Endothelial cell of hepatic sinusoid (primary cell): ENCODE measurements around the gene SH3BP4.
"Not testable (repeated sequence)": the region's sequence is repeated elsewhere in the genome, so short reads cannot be mapped to it uniquely, and the experiment has no call there.

ENCODE experiments used
- in situ Hi-C: cut with HindIII; loops from 2 replicates; pipeline ENCODE4 v1.10.0; 2017; ENCODE audit warnings: low sequenced_read_pairs

SH3BP4 gene

GRCh38 chr2:235050980-235051351 lies 99.1 kb downstream of the SH3BP4 start:
- in situ Hi-C loops: no loop called here

- in situ Hi-C loops: no loop called here
These were observed 99.8 kb downstream of the SH3BP4 start for GRCh38 chr2:235051436-235052260.

GRCh38 chr2:235052514-235053354 lies 100.9 kb downstream of the SH3BP4 start:
- in situ Hi-C loops: no loop called here

GRCh38 chr2:235053651-235054050 lies 101.8 kb downstream of the SH3BP4 start:
- in situ Hi-C loops: no loop called here

- in situ Hi-C loops: no loop called here
These were observed 102.7 kb downstream of the SH3BP4 start for GRCh38 chr2:235054475-235054874.

GRCh38 chr2:235054919-235055318 lies 103.1 kb downstream of the SH3BP4 start:
- in situ Hi-C loops: no loop called here

- in situ Hi-C loops: no loop called here
These were observed 104.2 kb downstream of the SH3BP4 start for GRCh38 chr2:235055891-235056516.

- in situ Hi-C loops: no loop called here
These were observed 105.0 kb downstream of the SH3BP4 start for GRCh38 chr2:235056768-235057167.

- in situ Hi-C loops: not testable (repeated sequence)
These were observed 105.8 kb downstream of the SH3BP4 start for GRCh38 chr2:235057616-235058015.

- in situ Hi-C loops: no loop called here
These were observed 107.3 kb downstream of the SH3BP4 start for GRCh38 chr2:235059161-235059560.

GRCh38 chr2:235061656-235062055 lies 109.8 kb downstream of the SH3BP4 start:
- in situ Hi-C loops: no loop called here

GRCh38 chr2:235063471-235063961 lies 111.7 kb downstream of the SH3BP4 start:
- in situ Hi-C loops: no loop called here

- in situ Hi-C loops: no loop called here
These were observed 113.2 kb downstream of the SH3BP4 start for GRCh38 chr2:235064976-235065375.

- in situ Hi-C loops: no loop called here
These were observed 114.7 kb downstream of the SH3BP4 start for GRCh38 chr2:235066490-235066889.

- in situ Hi-C loops: no loop called here
These were observed 115.1 kb downstream of the SH3BP4 start for GRCh38 chr2:235066895-235067294.

- in situ Hi-C loops: no loop called here
These were observed 116.9 kb downstream of the SH3BP4 start for GRCh38 chr2:235068701-235069100.

GRCh38 chr2:235070063-235070706 lies 118.4 kb downstream of the SH3BP4 start:
- in situ Hi-C loops: loop anchor here (5.0 kb wide), 1 partner anchor 43 kb away; no protein-coding TSS in a partner anchor

GRCh38 chr2:235073868-235074413 lies 122.1 kb downstream of the SH3BP4 start:
- in situ Hi-C loops: loop anchor here (5.0 kb wide), 1 partner anchor 47 kb away; no protein-coding TSS in a partner anchor

- in situ Hi-C loops: no loop called here
These were observed 125.2 kb downstream of the SH3BP4 start for GRCh38 chr2:235077046-235077445.

GRCh38 chr2:235078182-235078581 lies 126.4 kb downstream of the SH3BP4 start:
- in situ Hi-C loops: no loop called here
